CD4-positive, alpha-beta T cell (primary cell): Measurements from ENCODE around the gene ANAPC7. TPM values are rescaled to one million over a fixed set of nuclear protein-coding genes. Genes with fewer than 3 reads are reported as not detected.

ENCODE experiments used
- ATAC-seq: fragments of 200-7000 bp; cut with Tn5 transposase; one replicate; pipeline ENCODE4 v1.10.0; 2022; ENCODE audit warnings: mild to moderate bottlenecking; ENCODE audit not compliant: poor library complexity
- CTCF ChIA-PET: fragments of 350-600 bp; sonication (Branson Sonifier 250); formaldehyde crosslinking; loops from one replicate; lab custom pipeline; 2021; ENCODE audit warnings: antibody characterized with exemption, inconsistent platforms; lab: Charles Lee
- POLR2A ChIA-PET: fragments of 350-600 bp; sonication (Branson Sonifier 250); formaldehyde crosslinking; loops from one replicate; lab custom pipeline; 2021; ENCODE audit warnings: antibody characterized with exemption, inconsistent platforms; lab: Charles Lee
- DNase-seq, 14 experiments: peaks; one replicate each; pipeline ENCODE4 v3.0.0-alpha.2; 2013 to 2020; ENCODE audit warnings: mixed read lengths in 2 of 14
- H3K27ac ChIP-seq, 2 donors: one replicate each; pipeline versions ENCODE4 v1.5.1 to v1.7.0; 2013; ENCODE audit warnings: low read length in 2 of 2, low read depth in 1 of 2, mild to moderate bottlenecking in 1 of 2
- H3K27me3 ChIP-seq, 2 experiments: 1 replicate in 1 of 2; 2 replicates in 1 of 2; pipeline versions ENCODE4 v1.6.1 to v1.7.0; 2013; ENCODE audit warnings: low read length in 2 of 2, control low read depth in 1 of 2, mild to moderate bottlenecking in 1 of 2, moderate library complexity in 1 of 2; ENCODE audit not compliant: insufficient read depth in 2 of 2, control insufficient read depth in 1 of 2
- H3K36me3 ChIP-seq: one replicate; pipeline ENCODE4 v1.6.1; 2013; ENCODE audit warnings: low read length, control low read depth; ENCODE audit not compliant: insufficient read depth
- H3K4me1 ChIP-seq: one replicate; pipeline ENCODE4 v1.6.1; 2013; ENCODE audit warnings: low read length, control low read depth; ENCODE audit not compliant: insufficient read depth
- H3K4me3 ChIP-seq: one replicate; pipeline ENCODE4 v1.5.1; 2013; ENCODE audit warnings: mild to moderate bottlenecking, low read length, moderate library complexity
- H3K9me3 ChIP-seq, 2 experiments: 1 replicate in 1 of 2; 2 replicates in 1 of 2; pipeline versions ENCODE4 v1.6.1 to v1.7.0; 2013; ENCODE audit warnings: low read length in 2 of 2, mild to moderate bottlenecking in 2 of 2, control low read depth in 1 of 2, moderate library complexity in 1 of 2; ENCODE audit not compliant: control insufficient read depth in 1 of 2, insufficient read depth in 1 of 2
- H3K27ac Mint-ChIP-seq: one replicate; pipeline ENCODE4 v1.8.0; 2020; ENCODE audit warnings: mixed read lengths
- H3K27me3 Mint-ChIP-seq: one replicate; pipeline ENCODE4 v1.8.0; 2021; ENCODE audit warnings: mixed read lengths
- H3K36me3 Mint-ChIP-seq: one replicate; pipeline ENCODE4 v1.8.0; 2021; ENCODE audit warnings: low read depth, mixed read lengths
- H3K4me1 Mint-ChIP-seq: one replicate; pipeline ENCODE4 v1.8.0; 2021; ENCODE audit warnings: low read depth, mixed read lengths
- H3K4me3 Mint-ChIP-seq: one replicate; pipeline ENCODE4 v1.8.0; 2020; ENCODE audit warnings: mild to moderate bottlenecking, mixed read lengths
- H3K9me3 Mint-ChIP-seq: one replicate; pipeline ENCODE4 v1.8.0; 2020; ENCODE audit warnings: mixed read lengths
- CTCF ChIP-seq: fragments of 200-600 bp; IDR thresholded peaks from one replicate; pipeline ENCODE4 v1.8.0; 2022; ENCODE audit warnings: antibody characterized with exemption, mild to moderate bottlenecking
- intact Hi-C, 2 experiments: fragments of 100-400 bp; cut with DNase I in 1 of 2; cut with micrococcal nuclease in 1 of 2; formaldehyde crosslinking; loops; one replicate each; pipeline versions ENCODE4 v1.15.1 to v1.9.0; 2023 to 2025; cut with DNase I, micrococcal nuclease
- total RNA-seq, 174 experiments: library from RNA in 2 of 174; stranded (reverse) in 2 of 174; gene quantifications; one replicate each; pipeline ENCODE4 v1.2.3 and lab custom pipeline; 2021 to 2026

Gene ANAPC7
- total RNA-seq, 2 experiments from 2014 or later = 16.4 to 18.2 TPM

GRCh38 chr12:110352401-110352800, 51.1 kb downstream of the ANAPC7 start:
- H3K4me3 ChIP-seq = no peak overlapping the region
- POLR2A ChIA-PET = interaction anchor here (1.1 kb wide), 1 partner anchor 40 kb away, joined by 4 read pairs; no protein-coding TSS in a partner anchor
- H3K4me1 ChIP-seq = peaks cover 16% of the 10 kb centered on the region
- intact Hi-C loops = loop anchor here (5.0 to 10.0 kb wide), 3 partner anchors 52 to 532 kb away; partner anchors contain the start of gene ANAPC7 (in 1 of the 2)
- CTCF ChIA-PET = interaction anchor here (0.5 to 1.2 kb wide), 2 partner anchors 79 to 108 kb away, joined by 3 read pairs; no protein-coding TSS in a partner anchor
- H3K27me3 ChIP-seq = no peaks in the 10 kb centered on the region
- H3K9me3 ChIP-seq = no peaks in the 10 kb centered on the region
- Mint-ChIP-seq H3K4me3 (no peak overlapping the region), H3K36me3 (peaks cover 24% of the 10 kb centered on the region), H3K9me3 (no peaks in the 10 kb centered on the region), H3K27ac (no peak overlapping the region), H3K4me1 (peaks cover 48% of the 10 kb centered on the region), H3K27me3 (no peaks in the 10 kb centered on the region)
- no peak overlapping the region for H3K27ac ChIP-seq
- no peak for DNase-seq
- TF ChIP-seq CTCF = no peak
- H3K36me3 ChIP-seq = peaks cover 7% of the 10 kb centered on the region
- no peak for ATAC-seq

GRCh38 chr12:110351119-110351518, 52.4 kb downstream of the ANAPC7 start:
- CTCF ChIA-PET = interaction anchor here (2.5 kb wide), 1 partner anchor 80 kb away, joined by 12 read pairs; no protein-coding TSS in a partner anchor

GRCh38 chr12:110349514-110350151, 53.9 kb downstream of the ANAPC7 start:
- CTCF ChIA-PET = interaction anchor here (0.9 to 2.5 kb wide), 2 partner anchors 29 to 82 kb away, joined by 3 to 12 read pairs; no protein-coding TSS in a partner anchor
- intact Hi-C loops = loop anchor here (5.0 to 10.0 kb wide), 3 partner anchors 55 to 535 kb away; partner anchors contain the start of gene ANAPC7 (in 1 of the 2)
- DNase-seq = peak in 13 of 14 experiments; percentile 5 to 73 (median 33)

More at GRCh38 chr12:110351119-110351518, 52.4 kb downstream of the ANAPC7 start:
- POLR2A ChIA-PET = no interaction called here
- no peak overlapping the region for H3K27ac ChIP-seq
- peaks cover 16% of the 10 kb centered on the region for H3K4me1 ChIP-seq
- H3K27me3 ChIP-seq = no peaks in the 10 kb centered on the region
- H3K36me3 ChIP-seq = peaks cover 20% of the 10 kb centered on the region
- Mint-ChIP-seq H3K27ac (peak overlapping the region; percentile 68), H3K36me3 (peaks cover 36% of the 10 kb centered on the region), H3K9me3 (no peaks in the 10 kb centered on the region), H3K27me3 (no peaks in the 10 kb centered on the region), H3K4me3 (no peak overlapping the region), H3K4me1 (peaks cover 51% of the 10 kb centered on the region)
- DNase-seq = no peak
- intact Hi-C loops = loop anchor here (5.0 to 10.0 kb wide), 3 partner anchors 54 to 534 kb away; partner anchors contain the start of gene ANAPC7 (in 1 of the 2)
- H3K4me3 ChIP-seq = no peak overlapping the region
- H3K9me3 ChIP-seq = no peaks in the 10 kb centered on the region
- TF ChIP-seq CTCF = no peak
- ATAC-seq = no peak

More at GRCh38 chr12:110349514-110350151, 53.9 kb downstream of the ANAPC7 start:
- Histone ChIP-seq H3K27ac (peak overlapping the region; percentile 54 to 64), H3K36me3 (peaks cover 35% of the 10 kb centered on the region), H3K9me3 (no peaks in the 10 kb centered on the region), H3K27me3 (no peaks in the 10 kb centered on the region), H3K4me1 (peaks cover 16% of the 10 kb centered on the region), H3K4me3 (no peak overlapping the region)
- Mint-ChIP-seq H3K9me3 (no peaks in the 10 kb centered on the region), H3K4me1 (peaks cover 44% of the 10 kb centered on the region), H3K27ac (peak overlapping the region; percentile 68), H3K27me3 (no peaks in the 10 kb centered on the region), H3K36me3 (peaks cover 51% of the 10 kb centered on the region), H3K4me3 (peak overlapping the region; percentile 65)
- TF ChIP-seq CTCF = no peak
- POLR2A ChIA-PET = interaction anchor here (1.0 to 1.1 kb wide), 2 partner anchors 53 to 100 kb away, joined by 3 read pairs; partner anchors contain the start of gene ARPC3
- ATAC-seq = peak; percentile 89
